ENCODE results near the gene NUMA1.

GRCh38 chr11:71988050-71988449, 92.3 kb downstream of the NUMA1 start:
- TF ChIP-seq EZH2 (IDR thresholded peaks at IDR 0.05): no peak
- TF ChIP-seq POLR2AphosphoS5 (IDR thresholded peaks at IDR 0.05; ENCODE audit: borderline replicate concordance, low read depth, low read length): no peak

Measured in SK-N-MC (cell line).